Colonic mucosa (tissue), 4 donors: Measurements from ENCODE around the gene NPLOC4. TPM values are rescaled to one million over a fixed set of nuclear protein-coding genes. Genes with fewer than 3 reads are reported as not detected.

Experiments
- DNase-seq: peaks from one replicate; pipeline ENCODE4 v3.0.0-alpha.2; 2020
- H3K27ac ChIP-seq: fragments of 200-600 bp; one replicate; pipeline ENCODE4 v1.8.0; 2021
- H3K27me3 ChIP-seq: fragments of 200-600 bp; one replicate; pipeline ENCODE4 v1.8.0; 2021
- H3K36me3 ChIP-seq: fragments of 200-600 bp; one replicate; pipeline ENCODE4 v1.8.0; 2021
- H3K4me1 ChIP-seq: fragments of 200-600 bp; one replicate; pipeline ENCODE4 v1.8.0; 2021; ENCODE audit warnings: mild to moderate bottlenecking
- H3K4me3 ChIP-seq: fragments of 200-600 bp; one replicate; pipeline ENCODE4 v1.8.0; 2021
- H3K9ac ChIP-seq, 2 donors: one replicate each; pipeline ENCODE4 v1.7.0; 2013; ENCODE audit warnings: control low read depth in 2 of 2, low read depth in 2 of 2, low read length in 2 of 2
- H3K9me3 ChIP-seq: fragments of 200-600 bp; one replicate; pipeline ENCODE4 v1.8.0; 2021
- CTCF ChIP-seq: fragments of 200-600 bp; IDR thresholded peaks from one replicate; pipeline ENCODE4 v1.8.0; 2022; ENCODE audit warnings: antibody characterized with exemption, mild to moderate bottlenecking
- intact Hi-C: fragments of 100-400 bp; cut with DNase I; formaldehyde crosslinking; loops from one replicate; pipeline ENCODE4 v1.14.1; 2022
- total RNA-seq, 2 donors: library from RNA; stranded (reverse); fragmentation: NEBNext Ultra II Directional in 1 of 2; extraction: Animal tissue kit (Norgen Biotek cat#: 25700) in 1 of 2; gene quantifications; one replicate each; pipeline ENCODE4 v1.2.1, GENCODE V29; 2021
- donor health status: healthy.
- donor health status: DM: no; HTN: no; CAD: no.
- donor health status: DM: no; HTN: no; CAD: no.

NPLOC4 gene
- total RNA-seq, 2 donors from 2014 or later = 69.8 to 74.1 TPM

GRCh38 chr17:81550830-81551457, 86.0 kb downstream of the NPLOC4 start:
- Histone ChIP-seq H3K27ac (no peak overlapping the region), H3K9me3 (no peaks in the 10 kb centered on the region), H3K36me3 (peaks cover 8% of the 10 kb centered on the region), H3K9ac (peak overlapping the region; percentile 85), H3K4me1 (peaks cover 15% of the 10 kb centered on the region), H3K4me3 (peak overlapping the region; percentile 92), H3K27me3 (no peaks in the 10 kb centered on the region)
- intact Hi-C loops = no loop called here
- no peak for TF ChIP-seq CTCF
- DNase-seq = no peak

DNA sequence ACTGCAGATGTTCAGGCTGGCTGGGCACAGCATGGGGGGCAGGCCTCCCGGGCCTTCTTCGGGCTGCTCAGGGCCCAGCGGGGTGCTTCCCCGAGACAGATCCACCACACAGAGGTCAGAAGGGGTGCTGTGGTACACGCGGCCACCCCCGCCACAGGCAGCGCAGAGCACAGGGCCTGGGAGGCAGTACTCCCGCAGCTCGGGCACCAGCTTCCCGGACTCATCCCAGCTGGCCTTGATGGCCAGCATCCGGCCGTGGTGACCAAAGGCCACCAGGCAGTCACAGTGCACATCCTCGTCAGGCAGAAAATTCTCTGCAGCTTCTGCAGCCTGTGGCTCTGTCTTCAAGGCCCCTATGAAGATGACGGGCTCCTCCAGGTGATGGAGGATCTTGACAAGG, 86.6 kb downstream of the NPLOC4 start:
- intact Hi-C loops = no loop called here
- H3K4me1 ChIP-seq = peaks cover 15% of the 10 kb centered on the region
- H3K27me3 ChIP-seq = no peaks in the 10 kb centered on the region
- peaks cover 8% of the 10 kb centered on the region for H3K36me3 ChIP-seq
- no peak overlapping the region for H3K4me3 ChIP-seq
- no peak overlapping the region for H3K9ac ChIP-seq
- no peak for TF ChIP-seq CTCF
- H3K27ac ChIP-seq = no peak overlapping the region
- no peaks in the 10 kb centered on the region for H3K9me3 ChIP-seq
- DNase-seq = no peak

- Histone ChIP-seq H3K27me3 (no peaks in the 10 kb centered on the region), H3K9ac (no peak overlapping the region), H3K4me3 (no peak overlapping the region), H3K4me1 (peaks cover 15% of the 10 kb centered on the region), H3K9me3 (no peaks in the 10 kb centered on the region), H3K36me3 (peaks cover 8% of the 10 kb centered on the region), H3K27ac (no peak overlapping the region)
- intact Hi-C loops = no loop called here
- DNase-seq = no peak
- TF ChIP-seq CTCF = no peak
These were observed 87.1 kb downstream of the NPLOC4 start for GRCh38 chr17:81549826-81550225.

GRCh38 chr17:81549031-81549557, 87.8 kb downstream of the NPLOC4 start:
- intact Hi-C loops = no loop called here
- H3K27ac ChIP-seq = no peak overlapping the region
- no peak for DNase-seq
- H3K9ac ChIP-seq = no peak overlapping the region
- peaks cover 15% of the 10 kb centered on the region for H3K4me1 ChIP-seq
- no peaks in the 10 kb centered on the region for H3K27me3 ChIP-seq
- H3K4me3 ChIP-seq = no peak overlapping the region
- no peaks in the 10 kb centered on the region for H3K9me3 ChIP-seq
- no peak for TF ChIP-seq CTCF
- H3K36me3 ChIP-seq = peaks cover 8% of the 10 kb centered on the region

- intact Hi-C loops = no loop called here
- H3K36me3 ChIP-seq = peaks cover 8% of the 10 kb centered on the region
- DNase-seq = no peak
- H3K9me3 ChIP-seq = no peaks in the 10 kb centered on the region
- no peak overlapping the region for H3K4me3 ChIP-seq
- no peak overlapping the region for H3K27ac ChIP-seq
- H3K9ac ChIP-seq = no peak overlapping the region
- no peaks in the 10 kb centered on the region for H3K27me3 ChIP-seq
- no peak for TF ChIP-seq CTCF
- H3K4me1 ChIP-seq = peaks cover 5% of the 10 kb centered on the region
These were observed 89.3 kb downstream of the NPLOC4 start for GRCh38 chr17:81547614-81547982.
